Right renal cortex interstitium (tissue), 3 donors: ENCODE measurements around the gene RPL7A. TPM values are rescaled to one million over a fixed set of nuclear protein-coding genes. Genes with fewer than 3 reads are reported as not detected.
"Not testable (repeated sequence)": the region's sequence is repeated elsewhere in the genome, so short reads cannot be mapped to it uniquely, and the experiment has no call there.

ENCODE experiments used
- DNase-seq, 3 donors: peaks; one replicate each; pipeline ENCODE4 v3.0.0-alpha.2; 2013; ENCODE audit warnings: low read depth in 3 of 3, low spot score in 2 of 3
- polyA plus RNA-seq, 3 donors: library from polyadenylated mRNA; unstranded; fragments of 120-200 nt; gene quantifications; one replicate each; pipeline ENCODE4 v1.2.1, GENCODE V29; 2013; ENCODE audit not compliant: insufficient read length in 3 of 3

The RPL7A gene
- 1,000 to 10,000 TPM; 2,744 to 2,837 (median 2,799) TPM for polyA plus RNA-seq

- peak; percentile 91 to 95 (median 94) for DNase-seq
Measured at GRCh38 chr9:133347985-133348717, at the start of gene RPL7A, which contains the start of gene MED22. TSS of gene RPL7A (plus strand) at chr9:133348218. CDS start at chr9:133348244, 26 bp downstream. TSS of gene MED22 (minus strand) at chr9:133348131. CDS start at chr9:133346662, 1,469 bp downstream.

GRCh38 chr9:133299996-133300395 is 48.0 kb upstream of the RPL7A start:
- DNase-seq = not testable (repeated sequence)

GRCh38 chr9:133301253-133302230 is 46.5 kb upstream of the RPL7A start:
- DNase-seq = no peak

GRCh38 chr9:133303266-133304157 is 44.5 kb upstream of the RPL7A start:
- DNase-seq = no peak

- DNase-seq = no peak
Measured at GRCh38 chr9:133304158-133304470, 43.9 kb upstream of the RPL7A start.

GRCh38 chr9:133304477-133305377 is 43.3 kb upstream of the RPL7A start:
- DNase-seq = no peak

GRCh38 chr9:133305731-133306130 is 42.3 kb upstream of the RPL7A start:
- no peak for DNase-seq

- DNase-seq = no peak
Measured at GRCh38 chr9:133306242-133307204, 41.5 kb upstream of the RPL7A start.

- DNase-seq = no peak
Measured at GRCh38 chr9:133307301-133307700, 40.7 kb upstream of the RPL7A start.

- no peak for DNase-seq
Measured at GRCh38 chr9:133309608-133310007, 38.4 kb upstream of the RPL7A start.

- DNase-seq = no peak
Measured at GRCh38 chr9:133315997-133316396, 32.0 kb upstream of the RPL7A start.

GRCh38 chr9:133317551-133317950 is 30.5 kb upstream of the RPL7A start:
- DNase-seq = not testable (repeated sequence)

- no peak for DNase-seq
Measured at GRCh38 chr9:133320421-133320881, 27.6 kb upstream of the RPL7A start.

GRCh38 chr9:133321411-133321935 is 26.5 kb upstream of the RPL7A start:
- no peak for DNase-seq

GRCh38 chr9:133322701-133323100 is 25.3 kb upstream of the RPL7A start:
- DNase-seq = no peak

GRCh38 chr9:133323211-133323610 is 24.8 kb upstream of the RPL7A start:
- no peak for DNase-seq

- no peak for DNase-seq
Measured at GRCh38 chr9:133323991-133324703, 23.9 kb upstream of the RPL7A start.
